HEK293 (cell line): ENCODE data around the gene GAS1.

Source experiments
- BCL11B ChIP-seq: fragments of 450-650 bp; formaldehyde crosslinking; IDR thresholded peaks from 2 replicates; pipeline ENCODE4 v1.5.1; 2016; ENCODE audit warnings: low read depth, missing biosample characterization, missing genetic modification characterization
- GLIS1 ChIP-seq: fragments of 450-650 bp; formaldehyde crosslinking; IDR thresholded peaks from 2 replicates; pipeline ENCODE4 v1.5.1; 2016; ENCODE audit warnings: missing biosample characterization, missing genetic modification characterization
- HOXA7 ChIP-seq: sonication (generic); formaldehyde crosslinking; IDR thresholded peaks from 2 replicates; pipeline ENCODE4 v1.8.1; 2022; ENCODE audit warnings: missing genetic modification reagents, borderline replicate concordance
- IKZF3 ChIP-seq: fragments of 450-650 bp; IDR thresholded peaks from 2 replicates; pipeline ENCODE4 v1.5.0; 2018; ENCODE audit warnings: missing biosample characterization, mild to moderate bottlenecking, missing genetic modification characterization, moderate library complexity
- KLF1 ChIP-seq: fragments of 450-650 bp; formaldehyde crosslinking; IDR thresholded peaks from 2 replicates; pipeline ENCODE4 v1.5.1; 2016; ENCODE audit warnings: missing biosample characterization, missing genetic modification characterization
- MYNN ChIP-seq: fragments of 450-650 bp; formaldehyde crosslinking; IDR thresholded peaks from 2 replicates; pipeline ENCODE4 v1.5.1; 2016; ENCODE audit warnings: missing biosample characterization, missing genetic modification characterization, borderline replicate concordance
- TRIM28 ChIP-seq: IDR thresholded peaks from 2 replicates; pipeline ENCODE4 v1.6.1; 2011; ENCODE audit warnings: low read length, control low read depth, borderline replicate concordance
- ZBTB1 ChIP-seq: fragments of 450-650 bp; formaldehyde crosslinking; IDR thresholded peaks from 2 replicates; pipeline ENCODE4 v1.5.1; 2016; ENCODE audit warnings: missing biosample characterization, missing genetic modification characterization
- ZFP69B ChIP-seq: fragments of 450-650 bp; formaldehyde crosslinking; IDR thresholded peaks from 2 replicates; pipeline ENCODE4 v1.5.1; 2016; ENCODE audit warnings: missing biosample characterization, missing genetic modification characterization
- ZIC2 ChIP-seq: fragments of 450-650 bp; formaldehyde crosslinking; IDR thresholded peaks from 2 replicates; pipeline ENCODE4 v1.5.1; 2016; ENCODE audit warnings: missing biosample characterization, missing genetic modification characterization
- ZNF138 ChIP-seq: fragments of 450-650 bp; formaldehyde crosslinking; IDR thresholded peaks from 2 replicates; pipeline ENCODE4 v1.5.1; 2016; ENCODE audit warnings: missing biosample characterization, missing genetic modification characterization, borderline replicate concordance
- ZNF155 ChIP-seq: fragments of 450-650 bp; formaldehyde crosslinking; IDR thresholded peaks from 2 replicates; pipeline ENCODE4 v1.5.1; 2016; ENCODE audit warnings: missing biosample characterization, missing genetic modification characterization
- ZNF214 ChIP-seq: fragments of 450-650 bp; formaldehyde crosslinking; IDR thresholded peaks from 2 replicates; pipeline ENCODE4 v1.5.1; 2017; ENCODE audit warnings: missing biosample characterization, mild to moderate bottlenecking, missing genetic modification characterization, borderline replicate concordance
- ZNF274 ChIP-seq, 2 experiments: fragments of 200-500 bp in 1 of 2; fragments of 450-650 bp in 1 of 2; sonication (Bioruptor generic) in 1 of 2; formaldehyde crosslinking in 1 of 2; IDR thresholded peaks; 2 replicates each; pipeline versions ENCODE4 v1.5.1 to v1.6.1; 2014 to 2016; ENCODE audit warnings: borderline replicate concordance in 1 of 2, inconsistent platforms in 1 of 2, low read length in 1 of 2, missing biosample characterization in 1 of 2, missing genetic modification characterization in 1 of 2
- ZNF292 ChIP-seq: fragments of 450-650 bp; formaldehyde crosslinking; IDR thresholded peaks from 2 replicates; pipeline ENCODE4 v1.5.1; 2016; ENCODE audit warnings: low read depth, missing biosample characterization, missing genetic modification characterization, borderline replicate concordance
- ZNF341 ChIP-seq: fragments of 450-650 bp; formaldehyde crosslinking; IDR thresholded peaks from 2 replicates; pipeline ENCODE4; 2016; ENCODE audit warnings: low read depth, missing biosample characterization, missing genetic modification characterization
- ZNF37A ChIP-seq: fragments of 450-650 bp; IDR thresholded peaks from 2 replicates; pipeline ENCODE4 v1.5.1; 2018; ENCODE audit warnings: missing biosample characterization, missing genetic modification characterization
- ZNF473 ChIP-seq: fragments of 450-650 bp; formaldehyde crosslinking; IDR thresholded peaks from 2 replicates; pipeline ENCODE4 v1.5.1; 2017; ENCODE audit warnings: missing biosample characterization, missing genetic modification characterization
- ZNF501 ChIP-seq: fragments of 450-650 bp; formaldehyde crosslinking; IDR thresholded peaks from 2 replicates; pipeline ENCODE4 v1.5.1; 2016; ENCODE audit warnings: missing biosample characterization, missing genetic modification characterization
- ZNF521 ChIP-seq: fragments of 450-650 bp; formaldehyde crosslinking; IDR thresholded peaks from 2 replicates; pipeline ENCODE4 v1.5.1; 2017; ENCODE audit warnings: missing biosample characterization, mild to moderate bottlenecking, missing genetic modification characterization
- ZNF529 ChIP-seq: fragments of 450-650 bp; formaldehyde crosslinking; IDR thresholded peaks from 2 replicates; pipeline ENCODE4 v1.5.1; 2017; ENCODE audit warnings: missing genetic modification characterization, missing biosample characterization; ENCODE audit not compliant: insufficient replicate concordance
- ZNF530 ChIP-seq: fragments of 450-650 bp; formaldehyde crosslinking; IDR thresholded peaks from 2 replicates; pipeline ENCODE4 v1.5.1; 2016; ENCODE audit warnings: low read depth, missing biosample characterization, missing genetic modification characterization
- ZNF555 ChIP-seq: fragments of 450-650 bp; formaldehyde crosslinking; conservative IDR thresholded peaks from 2 replicates; pipeline ENCODE4 v1.5.1; 2017; ENCODE audit warnings: missing biosample characterization, mild to moderate bottlenecking, missing genetic modification characterization, inconsistent platforms
- ZNF558 ChIP-seq: fragments of 450-650 bp; formaldehyde crosslinking; IDR thresholded peaks from 2 replicates; pipeline ENCODE4 v1.5.1; 2016; ENCODE audit warnings: missing biosample characterization, missing genetic modification characterization
- ZNF560 ChIP-seq: fragments of 450-650 bp; formaldehyde crosslinking; IDR thresholded peaks from 2 replicates; pipeline ENCODE4 v1.5.1; 2017; ENCODE audit warnings: missing biosample characterization, missing genetic modification characterization, borderline replicate concordance
- ZNF596 ChIP-seq: fragments of 450-650 bp; IDR thresholded peaks from 2 replicates; pipeline ENCODE4 v1.5.0; 2018; ENCODE audit warnings: missing biosample characterization, mild to moderate bottlenecking, missing genetic modification characterization, moderate library complexity
- ZNF654 ChIP-seq: fragments of 450-650 bp; formaldehyde crosslinking; IDR thresholded peaks from 2 replicates; pipeline ENCODE4 v1.5.1; 2016; ENCODE audit warnings: low read depth, missing biosample characterization, missing genetic modification characterization
- ZNF664 ChIP-seq: fragments of 450-650 bp; formaldehyde crosslinking; IDR thresholded peaks from 2 replicates; pipeline ENCODE4 v1.5.1; 2016; ENCODE audit warnings: missing biosample characterization, missing genetic modification characterization
- ZNF830 ChIP-seq: fragments of 450-650 bp; IDR thresholded peaks from 2 replicates; pipeline ENCODE4 v1.5.0; 2018; ENCODE audit warnings: missing biosample characterization, missing genetic modification characterization, low read depth, mild to moderate bottlenecking, moderate library complexity
- ZNF837 ChIP-seq: fragments of 450-650 bp; formaldehyde crosslinking; IDR thresholded peaks from 2 replicates; pipeline ENCODE4 v1.5.1; 2016; ENCODE audit warnings: missing biosample characterization, missing genetic modification characterization
- TF ChIP-seq, protein P1 (sequence below): fragments of 450-650 bp; formaldehyde crosslinking; IDR thresholded peaks from 2 replicates; pipeline ENCODE4 v1.5.1; 2016; ENCODE audit warnings: missing biosample characterization, missing genetic modification characterization, borderline replicate concordance
- TF ChIP-seq, protein P2 (sequence below): fragments of 450-650 bp; formaldehyde crosslinking; IDR thresholded peaks from 2 replicates; pipeline ENCODE4 v1.5.1; 2016; ENCODE audit warnings: missing biosample characterization, missing genetic modification characterization

Gene GAS1

DNA sequence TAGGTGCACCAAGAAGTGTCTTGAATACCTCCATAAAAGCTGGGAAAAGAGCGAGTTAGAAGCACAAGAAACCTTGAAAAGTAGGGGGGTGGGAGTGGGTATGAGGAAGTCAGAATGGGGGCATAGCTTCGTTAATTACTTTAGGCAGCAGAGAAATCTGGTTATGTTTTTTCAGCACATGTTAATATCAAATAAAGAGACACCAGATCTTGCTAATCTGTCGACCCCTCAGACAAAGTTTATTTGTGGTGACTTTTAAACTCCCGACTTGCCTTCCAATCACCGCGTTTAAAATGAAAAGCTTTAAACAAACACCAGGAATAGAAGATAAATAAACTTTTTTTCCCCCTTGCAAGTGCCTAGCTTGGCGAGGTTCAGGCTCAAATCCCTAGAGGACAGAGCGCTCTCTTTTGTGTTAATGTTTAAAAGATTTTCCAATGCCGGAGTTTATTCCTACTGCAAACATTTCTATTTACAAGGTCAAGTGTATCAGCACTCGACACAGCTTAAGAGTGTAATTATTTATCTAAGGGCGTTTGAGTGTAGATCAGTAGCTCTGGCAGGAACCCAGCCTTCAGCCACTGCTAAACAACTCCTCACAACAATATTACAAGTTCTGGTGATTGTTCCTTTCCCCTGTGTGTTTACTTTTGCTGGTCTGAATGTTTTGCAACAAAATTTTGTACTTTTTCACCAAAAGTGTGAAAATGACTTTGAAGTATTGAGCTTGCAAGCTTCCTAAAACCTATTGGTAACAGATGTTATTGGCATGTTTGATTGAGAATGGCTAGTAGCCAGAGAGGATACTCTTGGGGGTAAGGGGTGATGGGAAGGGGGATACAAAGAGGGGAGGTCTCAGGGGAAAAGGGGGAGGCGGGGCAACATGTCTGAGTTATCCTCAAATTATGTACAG is 3.8 kb downstream of the GAS1 start (continued):
- no peak for TF ChIP-seq ZBTB1 (tag by site-specific recombination)
- no peak for TF ChIP-seq ZNF560 (tag by site-specific recombination)
- no peak for TF ChIP-seq HOXA7 (CRISPR knock-in tag)
- peak; percentile 66 for TF ChIP-seq KLF1 (tag by site-specific recombination)
- TF ChIP-seq ZNF155, result no peak
- TF ChIP-seq ZNF529 (tag by site-specific recombination), result no peak
- TF ChIP-seq, protein P1, sequence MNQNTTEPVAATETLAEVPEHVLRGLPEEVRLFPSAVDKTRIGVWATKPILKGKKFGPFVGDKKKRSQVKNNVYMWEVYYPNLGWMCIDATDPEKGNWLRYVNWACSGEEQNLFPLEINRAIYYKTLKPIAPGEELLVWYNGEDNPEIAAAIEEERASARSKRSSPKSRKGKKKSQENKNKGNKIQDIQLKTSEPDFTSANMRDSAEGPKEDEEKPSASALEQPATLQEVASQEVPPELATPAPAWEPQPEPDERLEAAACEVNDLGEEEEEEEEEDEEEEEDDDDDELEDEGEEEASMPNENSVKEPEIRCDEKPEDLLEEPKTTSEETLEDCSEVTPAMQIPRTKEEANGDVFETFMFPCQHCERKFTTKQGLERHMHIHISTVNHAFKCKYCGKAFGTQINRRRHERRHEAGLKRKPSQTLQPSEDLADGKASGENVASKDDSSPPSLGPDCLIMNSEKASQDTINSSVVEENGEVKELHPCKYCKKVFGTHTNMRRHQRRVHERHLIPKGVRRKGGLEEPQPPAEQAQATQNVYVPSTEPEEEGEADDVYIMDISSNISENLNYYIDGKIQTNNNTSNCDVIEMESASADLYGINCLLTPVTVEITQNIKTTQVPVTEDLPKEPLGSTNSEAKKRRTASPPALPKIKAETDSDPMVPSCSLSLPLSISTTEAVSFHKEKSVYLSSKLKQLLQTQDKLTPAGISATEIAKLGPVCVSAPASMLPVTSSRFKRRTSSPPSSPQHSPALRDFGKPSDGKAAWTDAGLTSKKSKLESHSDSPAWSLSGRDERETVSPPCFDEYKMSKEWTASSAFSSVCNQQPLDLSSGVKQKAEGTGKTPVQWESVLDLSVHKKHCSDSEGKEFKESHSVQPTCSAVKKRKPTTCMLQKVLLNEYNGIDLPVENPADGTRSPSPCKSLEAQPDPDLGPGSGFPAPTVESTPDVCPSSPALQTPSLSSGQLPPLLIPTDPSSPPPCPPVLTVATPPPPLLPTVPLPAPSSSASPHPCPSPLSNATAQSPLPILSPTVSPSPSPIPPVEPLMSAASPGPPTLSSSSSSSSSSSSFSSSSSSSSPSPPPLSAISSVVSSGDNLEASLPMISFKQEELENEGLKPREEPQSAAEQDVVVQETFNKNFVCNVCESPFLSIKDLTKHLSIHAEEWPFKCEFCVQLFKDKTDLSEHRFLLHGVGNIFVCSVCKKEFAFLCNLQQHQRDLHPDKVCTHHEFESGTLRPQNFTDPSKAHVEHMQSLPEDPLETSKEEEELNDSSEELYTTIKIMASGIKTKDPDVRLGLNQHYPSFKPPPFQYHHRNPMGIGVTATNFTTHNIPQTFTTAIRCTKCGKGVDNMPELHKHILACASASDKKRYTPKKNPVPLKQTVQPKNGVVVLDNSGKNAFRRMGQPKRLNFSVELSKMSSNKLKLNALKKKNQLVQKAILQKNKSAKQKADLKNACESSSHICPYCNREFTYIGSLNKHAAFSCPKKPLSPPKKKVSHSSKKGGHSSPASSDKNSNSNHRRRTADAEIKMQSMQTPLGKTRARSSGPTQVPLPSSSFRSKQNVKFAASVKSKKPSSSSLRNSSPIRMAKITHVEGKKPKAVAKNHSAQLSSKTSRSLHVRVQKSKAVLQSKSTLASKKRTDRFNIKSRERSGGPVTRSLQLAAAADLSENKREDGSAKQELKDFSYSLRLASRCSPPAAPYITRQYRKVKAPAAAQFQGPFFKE (tag by site-specific recombination), result no peak
- TF ChIP-seq ZNF214 (tag by site-specific recombination), result no peak
- TF ChIP-seq ZNF654 (tag by site-specific recombination), result no peak; the same call in 1 of the 2 replicates
- no peak for TF ChIP-seq ZNF555 (tag by site-specific recombination)
- no peak for TF ChIP-seq ZNF596
- no peak for TF ChIP-seq ZNF530 (tag by site-specific recombination)
- no peak for TF ChIP-seq ZNF292 (tag by site-specific recombination)
- TF ChIP-seq ZFP69B (tag by site-specific recombination), result no peak
- TF ChIP-seq ZNF664 (tag by site-specific recombination), result no peak
- TF ChIP-seq BCL11B (tag by site-specific recombination), result no peak
- TF ChIP-seq TRIM28, result no peak; the same call in 1 of the 2 replicates
- no peak for TF ChIP-seq ZNF521 (tag by site-specific recombination)
- TF ChIP-seq ZNF473 (tag by site-specific recombination), result no peak
- TF ChIP-seq ZNF274 (IDR thresholded peaks at IDR 0.05; ENCODE audit: low read length), result no peak
- no peak for TF ChIP-seq ZNF274 (tag by site-specific recombination; IDR thresholded peaks at IDR 0.05; ENCODE audit: borderline replicate concordance)
- peak; percentile 73 for TF ChIP-seq GLIS1
- no peak for TF ChIP-seq ZNF37A (tag by site-specific recombination)
- TF ChIP-seq ZNF837 (tag by site-specific recombination), result no peak
- TF ChIP-seq, protein P2, sequence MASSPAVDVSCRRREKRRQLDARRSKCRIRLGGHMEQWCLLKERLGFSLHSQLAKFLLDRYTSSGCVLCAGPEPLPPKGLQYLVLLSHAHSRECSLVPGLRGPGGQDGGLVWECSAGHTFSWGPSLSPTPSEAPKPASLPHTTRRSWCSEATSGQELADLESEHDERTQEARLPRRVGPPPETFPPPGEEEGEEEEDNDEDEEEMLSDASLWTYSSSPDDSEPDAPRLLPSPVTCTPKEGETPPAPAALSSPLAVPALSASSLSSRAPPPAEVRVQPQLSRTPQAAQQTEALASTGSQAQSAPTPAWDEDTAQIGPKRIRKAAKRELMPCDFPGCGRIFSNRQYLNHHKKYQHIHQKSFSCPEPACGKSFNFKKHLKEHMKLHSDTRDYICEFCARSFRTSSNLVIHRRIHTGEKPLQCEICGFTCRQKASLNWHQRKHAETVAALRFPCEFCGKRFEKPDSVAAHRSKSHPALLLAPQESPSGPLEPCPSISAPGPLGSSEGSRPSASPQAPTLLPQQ (tag by site-specific recombination), result no peak
- peak; percentile 84 for TF ChIP-seq IKZF3 (tag by site-specific recombination)
- no peak for TF ChIP-seq ZIC2 (tag by site-specific recombination)
- TF ChIP-seq MYNN (tag by site-specific recombination), result peak; percentile 68
- no peak for TF ChIP-seq ZNF558
- no peak for TF ChIP-seq ZNF501 (tag by site-specific recombination)
- no peak for TF ChIP-seq ZNF138 (tag by site-specific recombination)
- TF ChIP-seq ZNF830 (tag by site-specific recombination), result no peak
- TF ChIP-seq ZNF341, result no peak
